ENCODE results near the gene FARS2. TPM values are rescaled to one million over a fixed set of nuclear protein-coding genes. Genes with fewer than 3 reads are reported as not detected.

FARS2 gene
- polyA plus RNA-seq, 3 donors: 12.2 to 21.6 (median 17.7) TPM

- Histone ChIP-seq H4K20me1 (ENCODE audit: insufficient read depth, low read length) (no peaks in the 10 kb centered on the region), H3K4me2 (replicated peaks; ENCODE audit: extremely low read depth, low read length, poor library complexity, severe bottlenecking) (no peak overlapping the region), H3K27me3 (ENCODE audit: control insufficient read depth in 2 of 2, insufficient read depth in 2 of 2, low read length in 2 of 2) (no peaks in the 10 kb centered on the region), H3K4me3 (replicated peaks in 1 of 3; ENCODE audit: low read depth in 2 of 3, low read length in 3 of 3) (no peak overlapping the region), H2AFZ (ENCODE audit: insufficient read depth, low read depth, low read length, poor library complexity, severe bottlenecking) (no peak overlapping the region), H3K4me1 (ENCODE audit: control insufficient read depth in 1 of 2, insufficient read depth in 2 of 2, low read length in 2 of 2) (peaks cover 8 to 15% of the 10 kb centered on the region in 2 donors), H3K36me3 (replicated peaks in 1 of 2; ENCODE audit: control insufficient read depth in 1 of 2, insufficient read depth in 2 of 2, low read length in 2 of 2) (no peaks in the 10 kb centered on the region), H3K79me2 (ENCODE audit: insufficient read depth, low read length) (no peaks in the 10 kb centered on the region), H3K9me3 (replicated peaks in 1 of 2; ENCODE audit: control insufficient read depth in 1 of 2, insufficient read depth in 1 of 2, low read length in 2 of 2) (no peaks in the 10 kb centered on the region), H3K9ac (ENCODE audit: insufficient read depth, low read length, poor library complexity, severe bottlenecking) (no peak overlapping the region), H3K27ac (ENCODE audit: low read depth in 1 of 2, low read length in 2 of 2) (no peak overlapping the region)
- no peak overlapping the region for H3K4me3 Mint-ChIP-seq
- TF ChIP-seq, protein P1, sequence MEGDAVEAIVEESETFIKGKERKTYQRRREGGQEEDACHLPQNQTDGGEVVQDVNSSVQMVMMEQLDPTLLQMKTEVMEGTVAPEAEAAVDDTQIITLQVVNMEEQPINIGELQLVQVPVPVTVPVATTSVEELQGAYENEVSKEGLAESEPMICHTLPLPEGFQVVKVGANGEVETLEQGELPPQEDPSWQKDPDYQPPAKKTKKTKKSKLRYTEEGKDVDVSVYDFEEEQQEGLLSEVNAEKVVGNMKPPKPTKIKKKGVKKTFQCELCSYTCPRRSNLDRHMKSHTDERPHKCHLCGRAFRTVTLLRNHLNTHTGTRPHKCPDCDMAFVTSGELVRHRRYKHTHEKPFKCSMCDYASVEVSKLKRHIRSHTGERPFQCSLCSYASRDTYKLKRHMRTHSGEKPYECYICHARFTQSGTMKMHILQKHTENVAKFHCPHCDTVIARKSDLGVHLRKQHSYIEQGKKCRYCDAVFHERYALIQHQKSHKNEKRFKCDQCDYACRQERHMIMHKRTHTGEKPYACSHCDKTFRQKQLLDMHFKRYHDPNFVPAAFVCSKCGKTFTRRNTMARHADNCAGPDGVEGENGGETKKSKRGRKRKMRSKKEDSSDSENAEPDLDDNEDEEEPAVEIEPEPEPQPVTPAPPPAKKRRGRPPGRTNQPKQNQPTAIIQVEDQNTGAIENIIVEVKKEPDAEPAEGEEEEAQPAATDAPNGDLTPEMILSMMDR (IDR thresholded peaks at IDR 0.05): no peak
- intact Hi-C loops (cut with micrococcal nuclease): no loop called here
- H3K36me3 Mint-ChIP-seq: no peaks in the 10 kb centered on the region
- H3K4me1 Mint-ChIP-seq: peaks cover 30% of the 10 kb centered on the region
- no peaks in the 10 kb centered on the region for H3K9me3 Mint-ChIP-seq
- no CpG with 5 or more reads among the region's 2 CpGs for WGBS (ENCODE audit: insufficient coverage)
- no peak for DNase-seq
- H3K27me3 Mint-ChIP-seq (ENCODE audit: low read depth in 3 of 3): peaks cover 0 to 2% (median 0%) of the 10 kb centered on the region in 3 donors
- H3K27ac Mint-ChIP-seq: no peak overlapping the region
These were observed 259.5 kb downstream of the FARS2 start for GRCh38 chr6:5520796-5521195.

DNA sequence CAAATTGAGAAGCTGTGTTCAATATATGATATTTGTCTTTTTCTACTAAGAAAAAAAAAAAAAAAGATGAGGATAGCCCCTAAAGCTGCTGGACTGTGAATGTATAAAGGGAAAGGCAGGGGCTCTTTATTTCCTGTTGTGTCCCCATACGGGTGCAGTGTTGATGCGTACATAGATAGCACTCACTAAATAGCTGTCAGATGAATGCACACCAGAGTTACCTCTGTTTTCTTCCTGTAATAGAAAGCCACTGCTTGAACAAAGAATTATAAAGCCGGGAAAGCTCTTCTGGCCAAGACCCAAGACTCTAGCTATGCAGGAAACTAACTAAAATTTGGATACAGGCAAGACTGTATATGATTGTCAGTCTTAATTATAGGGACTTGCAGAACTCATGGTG, 260.0 kb downstream of the FARS2 start:
- Mint-ChIP-seq H3K4me1 (peaks cover 33% of the 10 kb centered on the region), H3K27me3 (ENCODE audit: low read depth in 3 of 3) (peaks cover 0 to 2% (median 0%) of the 10 kb centered on the region in 3 donors), H3K27ac (no peak overlapping the region), H3K36me3 (no peaks in the 10 kb centered on the region), H3K9me3 (no peaks in the 10 kb centered on the region), H3K4me3 (no peak overlapping the region)
- Histone ChIP-seq H3K27me3 (ENCODE audit: control insufficient read depth in 2 of 2, insufficient read depth in 2 of 2, low read length in 2 of 2) (no peaks in the 10 kb centered on the region), H3K4me3 (replicated peaks in 1 of 3; ENCODE audit: low read depth in 2 of 3, low read length in 3 of 3) (no peak overlapping the region), H3K36me3 (replicated peaks in 1 of 2; ENCODE audit: control insufficient read depth in 1 of 2, insufficient read depth in 2 of 2, low read length in 2 of 2) (no peaks in the 10 kb centered on the region), H3K4me1 (ENCODE audit: control insufficient read depth in 1 of 2, insufficient read depth in 2 of 2, low read length in 2 of 2) (peaks cover 8 to 16% of the 10 kb centered on the region in 2 donors), H3K27ac (ENCODE audit: low read depth in 1 of 2, low read length in 2 of 2) (no peak overlapping the region), H4K20me1 (ENCODE audit: insufficient read depth, low read length) (no peaks in the 10 kb centered on the region), H3K4me2 (replicated peaks; ENCODE audit: extremely low read depth, low read length, poor library complexity, severe bottlenecking) (no peak overlapping the region), H3K9me3 (replicated peaks in 1 of 2; ENCODE audit: control insufficient read depth in 1 of 2, insufficient read depth in 1 of 2, low read length in 2 of 2) (no peaks in the 10 kb centered on the region), H2AFZ (ENCODE audit: insufficient read depth, low read depth, low read length, poor library complexity, severe bottlenecking) (no peak overlapping the region), H3K79me2 (ENCODE audit: insufficient read depth, low read length) (no peaks in the 10 kb centered on the region), H3K9ac (ENCODE audit: insufficient read depth, low read length, poor library complexity, severe bottlenecking) (no peak overlapping the region)
- intact Hi-C loops (cut with micrococcal nuclease): no loop called here
- WGBS (ENCODE audit: insufficient coverage): 81% methylated on average over 2 of the region's 3 CpGs
- no peak for DNase-seq
- TF ChIP-seq, protein P1 (IDR thresholded peaks at IDR 0.05): no peak

Measured in CD14-positive monocyte (primary cell).